Suppressor macrophage treated with lipopolysaccharide for 4 hours (primary cell): Measurements from ENCODE around the gene TNFSF12.

Source experiments
- DNase-seq: peaks from one replicate; pipeline ENCODE4 v3.0.0-alpha.2; 2020

The TNFSF12 gene

GRCh38 chr17:7548585-7549400 lies at the start of gene TNFSF12:
TSS of gene TNFSF12 (plus strand) at chr17:7549058. CDS start at chr17:7549154, 96 bp downstream.
- DNase-seq, result peak; percentile 62

- no peak for DNase-seq
These were observed 49.7 kb upstream of the TNFSF12 start for GRCh38 chr17:7499161-7499560.

- no peak for DNase-seq
These were observed 47.1 kb upstream of the TNFSF12 start for GRCh38 chr17:7501729-7502128.

GRCh38 chr17:7502171-7502847 lies 46.5 kb upstream of the TNFSF12 start:
- DNase-seq, result no peak

- DNase-seq, result no peak
These were observed 45.9 kb upstream of the TNFSF12 start for GRCh38 chr17:7502987-7503386.

- DNase-seq, result no peak
These were observed 45.3 kb upstream of the TNFSF12 start for GRCh38 chr17:7503521-7503920.

- no peak for DNase-seq
These were observed 40.7 kb upstream of the TNFSF12 start for GRCh38 chr17:7508145-7508544.

GRCh38 chr17:7508846-7509245 lies 40.0 kb upstream of the TNFSF12 start:
- DNase-seq, result no peak

- no peak for DNase-seq
These were observed 38.9 kb upstream of the TNFSF12 start for GRCh38 chr17:7509937-7510336.

GRCh38 chr17:7511108-7511507 lies 37.8 kb upstream of the TNFSF12 start:
- DNase-seq, result no peak

GRCh38 chr17:7512105-7512504 lies 36.8 kb upstream of the TNFSF12 start:
- no peak for DNase-seq

- DNase-seq, result no peak
These were observed 35.9 kb upstream of the TNFSF12 start for GRCh38 chr17:7512824-7513540.

GRCh38 chr17:7513850-7514419 lies 34.9 kb upstream of the TNFSF12 start:
- no peak for DNase-seq

- DNase-seq, result peak; percentile 73
These were observed 32.8 kb upstream of the TNFSF12 start for GRCh38 chr17:7515911-7516610.

GRCh38 chr17:7523033-7523432 lies 25.8 kb upstream of the TNFSF12 start:
- peak; percentile 57 for DNase-seq

GRCh38 chr17:7528842-7529241 lies 20.0 kb upstream of the TNFSF12 start:
- DNase-seq, result no peak

- DNase-seq, result no peak
These were observed 18.6 kb upstream of the TNFSF12 start for GRCh38 chr17:7530023-7530900.

GRCh38 chr17:7538050-7538449 lies 10.8 kb upstream of the TNFSF12 start:
- no peak for DNase-seq

GRCh38 chr17:7538891-7539545 lies 9.8 kb upstream of the TNFSF12 start:
- no peak for DNase-seq

GRCh38 chr17:7541074-7541621 lies 7.7 kb upstream of the TNFSF12 start:
- DNase-seq, result no peak

GRCh38 chr17:7544911-7545310 lies 3.9 kb upstream of the TNFSF12 start:
- DNase-seq, result no peak
